Gastrocnemius medialis (tissue), 4 donors: ENCODE measurements around the gene OSBP2. TPM values are rescaled to one million over a fixed set of nuclear protein-coding genes. Genes with fewer than 3 reads are reported as not detected.

Experiments
- ATAC-seq, 2 donors: fragments of 150-250 bp; one replicate each; pipeline ENCODE4 v1.9.1; 2016
- DNase-seq, 2 donors: peaks; one replicate each; pipeline ENCODE4 v3.0.0-alpha.2; 2019
- H3K27ac ChIP-seq, 4 donors: fragments of 200-600 bp; sonication (generic); 1 replicate in 1 of 4; 2 replicates in 3 of 4; pipeline ENCODE4 v1.5.1; 2016 to 2018; ENCODE audit warnings: mild to moderate bottlenecking in 2 of 4, moderate library complexity in 1 of 4
- H3K27me3 ChIP-seq, 3 donors: fragments of 200-600 bp; sonication (generic) in 2 of 3; 1 replicate in 1 of 3; 2 replicates in 2 of 3; pipeline versions ENCODE4 v1.5.1 to v1.6.0; 2016 to 2019; ENCODE audit warnings: mild to moderate bottlenecking in 1 of 3, moderate library complexity in 1 of 3
- H3K36me3 ChIP-seq, 2 donors: fragments of 200-600 bp; sonication (generic) in 1 of 2; one replicate each; pipeline ENCODE4 v1.5.1; 2017 to 2018
- H3K4me1 ChIP-seq, 2 donors: fragments of 200-600 bp; sonication (generic) in 1 of 2; one replicate each; pipeline ENCODE4 v1.5.1; 2016 to 2017; ENCODE audit warnings: mild to moderate bottlenecking in 2 of 2
- H3K4me3 ChIP-seq, 4 donors: fragments of 200-600 bp; sonication (generic) in 3 of 4; 1 replicate in 1 of 4; 2 replicates in 3 of 4; pipeline ENCODE4 v1.5.1; 2016 to 2019; ENCODE audit warnings: mild to moderate bottlenecking in 2 of 4
- H3K9me3 ChIP-seq, 3 donors: fragments of 200-600 bp; sonication (generic) in 2 of 3; 1 replicate in 1 of 3; 2 replicates in 2 of 3; pipeline ENCODE4 v1.5.1; 2016 to 2019
- POLR2A ChIP-seq, 2 donors: fragments of 450-650 bp; IDR thresholded peaks; one replicate each; pipeline ENCODE4 v1.6.1; 2017; ENCODE audit warnings: antibody characterized with exemption in 2 of 2, mild to moderate bottlenecking in 2 of 2, moderate library complexity in 2 of 2
- in situ Hi-C, 4 donors: fragments of 200-750 bp; cut with MboI; loops; one replicate each; pipeline versions ENCODE4 v1.15.0 to v1.8.0; 2017; ENCODE audit warnings: low sequenced_read_pairs in 4 of 4
- intact Hi-C: fragments of 100-400 bp; cut with DNase I; formaldehyde crosslinking; loops from one replicate; pipeline ENCODE4 v1.15.1; 2023; ENCODE audit warnings: low total_unique reads
- total RNA-seq, 4 donors: library from RNA; depleted of rRNA; stranded (reverse); fragments of >200 nt; gene quantifications; one replicate each; pipeline versions ENCODE4 v1.1.0 to v1.2.3, GENCODE V29; 2016
- TF ChIP-seq, protein P1 (sequence below), 5 experiments: fragments of 450-650 bp in 3 of 5; fragments of 200-600 bp in 2 of 5; sonication (generic) in 2 of 5; IDR thresholded peaks in 4 of 5; conservative IDR thresholded peaks in 1 of 5; 1 replicate in 4 of 5; 2 replicates in 1 of 5; pipeline ENCODE4 v1.5.1; 2016 to 2019; ENCODE audit warnings: antibody characterized with exemption in 5 of 5, mild to moderate bottlenecking in 3 of 5, moderate library complexity in 3 of 5

OSBP2 gene
- total RNA-seq, 4 donors from 2014 or later: 2.8 to 4.3 (median 3.0) TPM

DNA sequence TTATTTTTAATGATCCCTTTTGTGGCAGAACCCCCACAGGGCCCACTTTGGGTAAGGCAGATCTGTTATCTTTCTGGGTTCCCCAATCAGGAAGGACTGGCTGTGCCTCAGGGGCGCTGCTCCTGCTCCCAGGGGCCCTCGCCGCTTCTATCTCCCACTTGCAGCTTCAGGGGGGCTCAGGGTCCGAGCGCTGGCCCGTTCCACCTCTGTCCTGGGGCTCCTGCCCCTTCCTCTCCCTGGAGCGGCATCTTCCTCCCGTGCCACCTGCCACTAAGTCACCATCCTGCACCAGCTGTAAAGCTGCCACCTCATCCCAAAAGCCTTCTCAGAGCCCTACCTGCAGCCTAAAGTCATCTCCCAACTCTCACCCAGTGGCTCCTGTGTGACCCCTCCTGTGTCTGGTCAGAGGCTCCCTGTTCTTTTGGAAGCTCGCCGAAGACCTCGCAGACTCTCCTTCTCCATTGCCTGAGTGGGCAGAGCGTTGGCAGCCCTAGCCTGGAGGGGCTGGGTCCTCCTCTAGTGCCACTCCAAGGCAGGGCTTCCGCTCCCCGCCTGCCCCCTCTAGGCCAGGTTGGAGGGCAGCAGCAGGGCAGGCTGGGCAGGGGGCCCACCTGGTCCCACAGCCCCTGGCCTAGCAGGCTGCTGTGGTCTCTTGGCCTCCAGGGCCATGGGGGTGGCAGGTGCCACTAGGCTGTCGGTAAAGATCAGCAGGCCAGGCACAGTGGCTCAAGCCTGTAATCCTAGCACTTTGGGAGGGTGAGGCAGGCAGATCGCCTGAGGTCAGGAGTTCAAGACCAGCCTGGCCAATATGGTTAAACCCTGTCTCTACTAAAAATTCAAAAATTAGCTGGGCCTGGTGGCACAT is 167.2 kb downstream of the OSBP2 start:
- no peaks in the 10 kb centered on the region for H3K9me3 ChIP-seq
- ATAC-seq: no peak
- in situ Hi-C loops: no loop called here

DNA sequence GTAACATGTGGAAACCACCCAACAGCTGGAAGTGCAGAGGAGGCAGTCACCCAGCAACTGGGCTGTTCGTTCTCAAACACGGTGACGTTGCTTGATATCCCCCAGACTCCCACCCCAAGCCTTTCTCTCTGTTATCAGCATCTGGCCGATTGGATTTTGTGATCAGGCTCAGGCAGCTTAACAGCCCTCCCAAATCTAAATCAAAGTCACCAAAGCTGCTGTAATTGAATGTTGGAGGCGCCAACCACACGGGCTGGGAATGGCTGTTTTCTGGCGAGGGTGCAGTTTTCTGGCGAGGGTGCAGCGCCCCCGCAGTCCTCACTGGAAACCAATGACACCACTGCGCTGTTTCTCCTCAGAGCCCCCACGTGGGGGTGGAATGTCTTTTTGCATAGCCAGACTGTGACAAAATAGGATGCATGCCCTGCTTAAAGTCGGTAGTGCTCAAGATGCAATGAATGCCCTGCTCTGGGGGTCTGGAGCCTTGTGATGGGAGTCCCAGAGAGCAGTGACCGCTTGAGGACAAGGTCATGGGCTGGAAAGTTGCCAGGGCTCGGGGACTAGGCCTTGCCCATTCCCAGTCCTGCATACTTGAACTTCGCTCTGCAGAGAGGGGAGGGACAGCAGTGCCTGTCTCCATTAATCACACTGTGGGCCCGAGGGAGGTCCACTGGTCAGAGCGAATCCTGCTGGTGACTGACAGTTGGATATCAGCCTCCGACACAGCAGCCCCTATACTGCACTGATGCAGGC is 168.6 kb downstream of the OSBP2 start:
- Histone ChIP-seq H3K27ac (no peak overlapping the region), H3K27me3 (no peaks in the 10 kb centered on the region), H3K9me3 (no peaks in the 10 kb centered on the region), H3K4me3 (no peak overlapping the region), H3K36me3 (no peaks in the 10 kb centered on the region), H3K4me1 (peaks cover 0 to 5% of the 10 kb centered on the region in 2 donors)
- intact Hi-C loops (no loop called here), in situ Hi-C loops (no loop called here)
- TF ChIP-seq POLR2A (IDR thresholded peaks at IDR 0.05): no peak
- TF ChIP-seq, protein P1, sequence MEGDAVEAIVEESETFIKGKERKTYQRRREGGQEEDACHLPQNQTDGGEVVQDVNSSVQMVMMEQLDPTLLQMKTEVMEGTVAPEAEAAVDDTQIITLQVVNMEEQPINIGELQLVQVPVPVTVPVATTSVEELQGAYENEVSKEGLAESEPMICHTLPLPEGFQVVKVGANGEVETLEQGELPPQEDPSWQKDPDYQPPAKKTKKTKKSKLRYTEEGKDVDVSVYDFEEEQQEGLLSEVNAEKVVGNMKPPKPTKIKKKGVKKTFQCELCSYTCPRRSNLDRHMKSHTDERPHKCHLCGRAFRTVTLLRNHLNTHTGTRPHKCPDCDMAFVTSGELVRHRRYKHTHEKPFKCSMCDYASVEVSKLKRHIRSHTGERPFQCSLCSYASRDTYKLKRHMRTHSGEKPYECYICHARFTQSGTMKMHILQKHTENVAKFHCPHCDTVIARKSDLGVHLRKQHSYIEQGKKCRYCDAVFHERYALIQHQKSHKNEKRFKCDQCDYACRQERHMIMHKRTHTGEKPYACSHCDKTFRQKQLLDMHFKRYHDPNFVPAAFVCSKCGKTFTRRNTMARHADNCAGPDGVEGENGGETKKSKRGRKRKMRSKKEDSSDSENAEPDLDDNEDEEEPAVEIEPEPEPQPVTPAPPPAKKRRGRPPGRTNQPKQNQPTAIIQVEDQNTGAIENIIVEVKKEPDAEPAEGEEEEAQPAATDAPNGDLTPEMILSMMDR (IDR thresholded peaks at IDR 0.05 in 4 of 5, conservative IDR thresholded peaks at IDR 0.05 in 1 of 5): no peak
- ATAC-seq: no peak
- DNase-seq: no peak

More for the DNA sequence above, 167.2 kb downstream of the OSBP2 start:
- peaks cover 0 to 5% of the 10 kb centered on the region in 2 donors for H3K4me1 ChIP-seq
- H3K4me3 ChIP-seq: no peak overlapping the region
- H3K27me3 ChIP-seq: no peaks in the 10 kb centered on the region
- intact Hi-C loops: no loop called here
- no peak for TF ChIP-seq POLR2A (IDR thresholded peaks at IDR 0.05)
- TF ChIP-seq, protein P1 (IDR thresholded peaks at IDR 0.05 in 4 of 5, conservative IDR thresholded peaks at IDR 0.05 in 1 of 5): no peak
- H3K36me3 ChIP-seq: no peaks in the 10 kb centered on the region
- no peak for DNase-seq
- no peak overlapping the region for H3K27ac ChIP-seq

DNA sequence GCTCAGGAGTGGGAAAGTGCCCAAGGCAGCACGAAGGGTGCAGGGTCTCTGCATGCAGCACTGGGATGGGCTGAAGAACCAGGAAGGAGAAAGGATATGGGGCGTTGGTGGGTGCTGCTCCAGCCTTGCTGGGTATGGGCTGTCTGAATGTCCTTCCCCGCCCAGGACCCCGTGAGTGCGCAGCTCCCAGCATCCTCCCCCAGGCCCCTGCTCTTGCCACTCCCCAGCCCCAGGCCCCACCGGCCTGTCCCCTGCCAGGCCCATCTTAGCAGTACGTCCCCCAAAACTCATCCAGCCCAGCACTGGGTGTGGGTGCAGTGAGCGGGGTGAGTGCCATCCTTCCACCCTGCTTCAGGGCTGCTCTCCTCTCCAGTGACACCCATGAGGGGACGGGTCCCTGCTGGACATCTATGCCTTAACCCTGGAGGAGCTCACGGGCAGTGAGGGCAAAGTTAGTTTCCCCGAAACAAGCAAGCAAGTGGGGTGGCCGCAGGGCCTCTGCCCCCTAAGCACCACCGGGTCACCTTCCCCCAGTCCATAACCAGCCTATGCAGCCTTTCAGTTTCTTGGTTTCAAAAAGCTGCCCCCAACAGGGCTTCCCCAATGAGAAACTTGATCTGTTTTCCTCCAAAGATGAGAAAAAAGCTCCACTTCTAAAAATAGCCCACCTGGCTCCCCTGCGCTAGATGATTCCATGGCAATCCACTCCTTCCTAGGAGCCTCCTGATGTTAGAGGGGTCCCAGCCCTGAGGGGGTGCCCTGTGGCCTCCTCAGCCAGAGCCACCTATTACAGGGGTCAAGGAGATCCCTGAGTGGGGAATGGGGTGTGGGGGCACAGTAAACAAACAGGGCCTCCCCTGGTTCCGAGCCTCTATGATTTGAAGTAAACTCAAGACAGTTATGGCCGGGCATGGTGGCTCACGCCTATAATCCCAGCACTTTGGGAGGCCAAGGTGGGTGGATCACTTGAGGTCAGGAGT is 170.1 kb downstream of the OSBP2 start:
- Histone ChIP-seq H3K4me1 (peaks cover 6 to 7% of the 10 kb centered on the region in 2 donors), H3K9me3 (no peaks in the 10 kb centered on the region), H3K36me3 (no peaks in the 10 kb centered on the region), H3K27me3 (no peaks in the 10 kb centered on the region), H3K4me3 (no peak overlapping the region), H3K27ac (no peak overlapping the region)
- DNase-seq (no peak), ATAC-seq (no peak)
- intact Hi-C loops (no loop called here), in situ Hi-C loops (no loop called here)
- no peak for TF ChIP-seq POLR2A (IDR thresholded peaks at IDR 0.05)
- TF ChIP-seq, protein P1 (IDR thresholded peaks at IDR 0.05 in 4 of 5, conservative IDR thresholded peaks at IDR 0.05 in 1 of 5): no peak

DNA sequence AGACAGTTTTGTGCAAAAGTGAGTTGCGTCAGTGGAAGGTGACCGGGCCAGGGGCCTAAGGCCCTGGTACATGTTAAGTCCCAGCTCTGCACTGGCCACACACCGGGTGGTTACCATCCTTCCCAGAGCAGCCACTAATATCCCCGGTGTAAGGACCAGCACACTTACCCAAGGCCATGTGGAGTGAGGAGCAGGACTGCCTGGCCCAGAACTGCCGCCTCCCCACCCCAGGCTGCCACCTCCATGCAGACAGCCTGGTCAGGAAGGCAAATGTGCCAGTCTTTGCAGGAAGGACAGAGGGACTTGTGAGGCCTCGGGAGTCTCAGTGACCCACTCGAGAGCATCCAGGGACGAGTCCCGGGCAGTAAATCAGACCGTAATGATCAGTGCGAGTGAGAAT is 171.0 kb downstream of the OSBP2 start:
- intact Hi-C loops (no loop called here), in situ Hi-C loops (no loop called here)
- ATAC-seq: no peak
- TF ChIP-seq POLR2A (IDR thresholded peaks at IDR 0.05): no peak
- TF ChIP-seq, protein P1 (IDR thresholded peaks at IDR 0.05 in 4 of 5, conservative IDR thresholded peaks at IDR 0.05 in 1 of 5): no peak
- DNase-seq: no peak
- Histone ChIP-seq H3K27ac (no peak overlapping the region), H3K9me3 (no peaks in the 10 kb centered on the region), H3K27me3 (no peaks in the 10 kb centered on the region), H3K4me3 (no peak overlapping the region), H3K4me1 (peaks cover 6 to 7% of the 10 kb centered on the region in 2 donors), H3K36me3 (no peaks in the 10 kb centered on the region)
